Neural cell (in vitro differentiated cells): ENCODE measurements around the gene MMP20.
A peak's percentile ranks its signal among the peaks of the same experiment; 100 is the strongest.

Experiments
- EP300 ChIP-seq: fragments of 450-650 bp; conservative IDR thresholded peaks from 2 replicates; pipeline ENCODE4 v1.6.1; 2014; ENCODE audit warnings: antibody characterized with exemption, mild to moderate bottlenecking, moderate library complexity; ENCODE audit not compliant: poor library complexity, severe bottlenecking
- EZH2 ChIP-seq: fragments of 200-600, 300-800 bp; shearing (Covaris generic), sonication (generic); IDR thresholded peaks from 2 replicates; pipeline ENCODE4 v1.6.1; 2014; ENCODE audit warnings: antibody characterized with exemption, low read length, borderline replicate concordance, mild to moderate bottlenecking; ENCODE audit not compliant: insufficient read depth, poor library complexity, severe bottlenecking
- MXI1 ChIP-seq: fragments of 450-650 bp; conservative IDR thresholded peaks from 2 replicates; pipeline ENCODE4 v1.6.1; 2014; ENCODE audit warnings: antibody characterized with exemption, mild to moderate bottlenecking; ENCODE audit not compliant: poor library complexity, severe bottlenecking
- POLR2AphosphoS5 ChIP-seq: IDR thresholded peaks from 2 replicates; pipeline ENCODE4 v1.6.1; 2012
- RAD21 ChIP-seq: fragments of 450-650 bp; conservative IDR thresholded peaks from 2 replicates; pipeline ENCODE4 v1.6.1; 2014; ENCODE audit warnings: antibody characterized with exemption, mild to moderate bottlenecking, moderate library complexity
- REST ChIP-seq: IDR thresholded peaks from 2 replicates; pipeline ENCODE4 v1.6.1; 2012; ENCODE audit warnings: borderline replicate concordance
- TAF1 ChIP-seq: IDR thresholded peaks from 2 replicates; pipeline ENCODE4 v1.6.1; 2012; ENCODE audit warnings: low read depth
- TF ChIP-seq, protein P1 (sequence below): fragments of 450-650 bp; IDR thresholded peaks from 2 replicates; pipeline ENCODE4 v1.5.1; 2014; ENCODE audit warnings: antibody characterized with exemption, mild to moderate bottlenecking, moderate library complexity; ENCODE audit not compliant: poor library complexity, severe bottlenecking

DNA sequence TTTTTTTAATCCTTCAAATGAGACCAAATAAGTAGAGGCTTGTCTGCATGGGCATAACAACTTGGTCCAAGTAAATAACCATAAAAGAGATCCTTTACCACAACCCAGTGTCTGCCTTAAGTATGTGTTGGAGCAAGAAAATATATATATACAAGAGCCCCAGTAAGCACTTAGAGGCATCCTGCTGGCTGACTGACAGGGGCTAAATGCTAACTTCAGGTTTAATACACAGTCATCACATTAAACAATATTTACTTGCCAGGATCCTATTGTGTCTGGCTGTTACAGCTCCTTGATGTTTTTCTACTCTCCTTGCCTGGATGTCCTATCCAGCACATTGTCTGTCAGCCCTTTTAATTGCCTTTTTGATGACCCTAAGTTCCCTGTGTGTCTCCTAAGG lies 37.5 kb upstream of the MMP20 start:
- TF ChIP-seq TAF1 = no peak
- TF ChIP-seq, protein P1, sequence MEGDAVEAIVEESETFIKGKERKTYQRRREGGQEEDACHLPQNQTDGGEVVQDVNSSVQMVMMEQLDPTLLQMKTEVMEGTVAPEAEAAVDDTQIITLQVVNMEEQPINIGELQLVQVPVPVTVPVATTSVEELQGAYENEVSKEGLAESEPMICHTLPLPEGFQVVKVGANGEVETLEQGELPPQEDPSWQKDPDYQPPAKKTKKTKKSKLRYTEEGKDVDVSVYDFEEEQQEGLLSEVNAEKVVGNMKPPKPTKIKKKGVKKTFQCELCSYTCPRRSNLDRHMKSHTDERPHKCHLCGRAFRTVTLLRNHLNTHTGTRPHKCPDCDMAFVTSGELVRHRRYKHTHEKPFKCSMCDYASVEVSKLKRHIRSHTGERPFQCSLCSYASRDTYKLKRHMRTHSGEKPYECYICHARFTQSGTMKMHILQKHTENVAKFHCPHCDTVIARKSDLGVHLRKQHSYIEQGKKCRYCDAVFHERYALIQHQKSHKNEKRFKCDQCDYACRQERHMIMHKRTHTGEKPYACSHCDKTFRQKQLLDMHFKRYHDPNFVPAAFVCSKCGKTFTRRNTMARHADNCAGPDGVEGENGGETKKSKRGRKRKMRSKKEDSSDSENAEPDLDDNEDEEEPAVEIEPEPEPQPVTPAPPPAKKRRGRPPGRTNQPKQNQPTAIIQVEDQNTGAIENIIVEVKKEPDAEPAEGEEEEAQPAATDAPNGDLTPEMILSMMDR = no peak
- TF ChIP-seq EZH2 = no peak
- peak; percentile 52 for TF ChIP-seq REST
- TF ChIP-seq MXI1 = no peak
- TF ChIP-seq POLR2AphosphoS5 = peak; percentile 94
- TF ChIP-seq RAD21 = no peak
- TF ChIP-seq EP300 = peak; percentile 76
